Endodermal cell (in vitro differentiated cells): ENCODE measurements around the gene ZNF831. TPM values are rescaled to one million over a fixed set of nuclear protein-coding genes. Genes with fewer than 3 reads are reported as not detected.

Experiments used
- DNase-seq: peaks from one replicate; pipeline ENCODE4 v3.0.0-alpha.2; 2017
- H3K27ac ChIP-seq: 2 replicates; pipeline ENCODE4 v1.5.1; 2013; ENCODE audit warnings: mild to moderate bottlenecking, low read depth, low read length, moderate library complexity
- H3K27me3 ChIP-seq: 2 replicates; pipeline ENCODE4 v1.6.1; 2013; ENCODE audit warnings: mild to moderate bottlenecking, low read length, moderate library complexity; ENCODE audit not compliant: insufficient read depth, control insufficient read depth, poor library complexity, severe bottlenecking
- H3K36me3 ChIP-seq: 2 replicates; pipeline ENCODE4 v1.7.0; 2013; ENCODE audit warnings: mild to moderate bottlenecking, low read length, moderate library complexity; ENCODE audit not compliant: control insufficient read depth, insufficient read depth
- H3K4me1 ChIP-seq: one replicate; pipeline ENCODE4 v1.7.0; 2013; ENCODE audit warnings: low read length; ENCODE audit not compliant: control insufficient read depth, insufficient read depth
- H3K4me3 ChIP-seq: 2 replicates; pipeline ENCODE4 v1.5.1; 2013; ENCODE audit warnings: mild to moderate bottlenecking, low read length, moderate library complexity
- H3K9ac ChIP-seq: 2 replicates; pipeline ENCODE4 v1.6.1; 2013; ENCODE audit warnings: mild to moderate bottlenecking, low read length, moderate library complexity; ENCODE audit not compliant: poor library complexity, severe bottlenecking; ENCODE audit errors: extremely low read depth
- H3K9me3 ChIP-seq: 2 replicates; pipeline ENCODE4 v1.6.1; 2013; ENCODE audit warnings: mild to moderate bottlenecking, low read length, moderate library complexity; ENCODE audit not compliant: control insufficient read depth
- H3K27ac Mint-ChIP-seq: 2 replicates; pipeline ENCODE4 v1.8.0; 2020; ENCODE audit warnings: mixed read lengths
- H3K27me3 Mint-ChIP-seq: 2 replicates; pipeline ENCODE4 v1.8.0; 2021; ENCODE audit warnings: mild to moderate bottlenecking, mixed read lengths; ENCODE audit not compliant: insufficient read depth
- H3K36me3 Mint-ChIP-seq: 2 replicates; pipeline ENCODE4 v1.8.0; 2020; ENCODE audit warnings: low read depth, mixed read lengths
- H3K4me1 Mint-ChIP-seq: 2 replicates; pipeline ENCODE4 v1.8.0; 2020; ENCODE audit warnings: mixed read lengths
- H3K4me3 Mint-ChIP-seq: 2 replicates; pipeline ENCODE4 v1.8.0; 2020; ENCODE audit warnings: mild to moderate bottlenecking, moderate library complexity, mixed read lengths
- H3K9me3 Mint-ChIP-seq: 2 replicates; pipeline ENCODE4 v1.8.0; 2020; ENCODE audit warnings: mild to moderate bottlenecking, mixed read lengths
- WGBS, 2 experiments: methylation state at CpG; one replicate each; pipeline versions ENCODE4 v1.1.5 to v1.1.7; 2013; ENCODE audit warnings: missing lambda C conversion rate in 2 of 2, mixed read lengths in 1 of 2; ENCODE audit not compliant: insufficient coverage in 1 of 2, insufficient read length in 1 of 2; 5-methylcytosine and 5-hydroxymethylcytosine counted together
- total RNA-seq, 2 donors: library from RNA; stranded (reverse); fragmentation: NEBNext Ultra II Directional in 1 of 2; extraction: Animal tissue kit (Norgen Biotek cat#: 25700) in 1 of 2; gene quantifications; 2 replicates in 1 of 2; 3 replicates in 1 of 2; pipeline ENCODE4 v1.2.1, GENCODE V29; 2021
- TF ChIP-seq, protein P1 (sequence below): fragments of 200-600 bp; sonication (generic); conservative IDR thresholded peaks from 2 replicates; pipeline ENCODE4 v1.5.0; 2021; ENCODE audit warnings: antibody characterized with exemption, mild to moderate bottlenecking

ZNF831 gene
- total RNA-seq, 2 donors from 2014 or later: not detected

- Mint-ChIP-seq H3K4me1 (no peaks in the 10 kb centered on the region), H3K4me3 (no peak overlapping the region), H3K27ac (no peak overlapping the region), H3K36me3 (no peaks in the 10 kb centered on the region), H3K9me3 (peaks cover 12% of the 10 kb centered on the region), H3K27me3 (peaks cover 2% of the 10 kb centered on the region)
- no peaks in the 10 kb centered on the region for H3K9me3 ChIP-seq
- H3K4me3 ChIP-seq: no peak overlapping the region
- no peak for DNase-seq
- no peak overlapping the region for H3K27ac ChIP-seq
- no peaks in the 10 kb centered on the region for H3K4me1 ChIP-seq
- 86 to 96% methylated on average over 8 to 9 of the region's 9 CpGs for WGBS, 2 experiments
- no peaks in the 10 kb centered on the region for H3K27me3 ChIP-seq
- H3K36me3 ChIP-seq: no peaks in the 10 kb centered on the region
- H3K9ac ChIP-seq: no peak overlapping the region
- TF ChIP-seq, protein P1, sequence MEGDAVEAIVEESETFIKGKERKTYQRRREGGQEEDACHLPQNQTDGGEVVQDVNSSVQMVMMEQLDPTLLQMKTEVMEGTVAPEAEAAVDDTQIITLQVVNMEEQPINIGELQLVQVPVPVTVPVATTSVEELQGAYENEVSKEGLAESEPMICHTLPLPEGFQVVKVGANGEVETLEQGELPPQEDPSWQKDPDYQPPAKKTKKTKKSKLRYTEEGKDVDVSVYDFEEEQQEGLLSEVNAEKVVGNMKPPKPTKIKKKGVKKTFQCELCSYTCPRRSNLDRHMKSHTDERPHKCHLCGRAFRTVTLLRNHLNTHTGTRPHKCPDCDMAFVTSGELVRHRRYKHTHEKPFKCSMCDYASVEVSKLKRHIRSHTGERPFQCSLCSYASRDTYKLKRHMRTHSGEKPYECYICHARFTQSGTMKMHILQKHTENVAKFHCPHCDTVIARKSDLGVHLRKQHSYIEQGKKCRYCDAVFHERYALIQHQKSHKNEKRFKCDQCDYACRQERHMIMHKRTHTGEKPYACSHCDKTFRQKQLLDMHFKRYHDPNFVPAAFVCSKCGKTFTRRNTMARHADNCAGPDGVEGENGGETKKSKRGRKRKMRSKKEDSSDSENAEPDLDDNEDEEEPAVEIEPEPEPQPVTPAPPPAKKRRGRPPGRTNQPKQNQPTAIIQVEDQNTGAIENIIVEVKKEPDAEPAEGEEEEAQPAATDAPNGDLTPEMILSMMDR: no peak
Observed at GRCh38 chr20:59164686-59165391, 1.2 kb downstream of the ZNF831 start.

- no peak overlapping the region for H3K27ac Mint-ChIP-seq
- Histone ChIP-seq H3K27me3 (no peaks in the 10 kb centered on the region), H3K9me3 (no peaks in the 10 kb centered on the region), H3K27ac (no peak overlapping the region), H3K36me3 (no peaks in the 10 kb centered on the region), H3K9ac (no peak overlapping the region), H3K4me3 (no peak overlapping the region), H3K4me1 (no peaks in the 10 kb centered on the region)
- H3K4me3 Mint-ChIP-seq: no peak overlapping the region
- 83 to 88% methylated on average over 1 of the region's 1 CpG for whole genome bisulfite sequencing, 2 experiments
- TF ChIP-seq, protein P1: no peak
- peaks cover 2% of the 10 kb centered on the region for H3K27me3 Mint-ChIP-seq
- DNase-seq: no peak
- peaks cover 18% of the 10 kb centered on the region for H3K9me3 Mint-ChIP-seq
- H3K4me1 Mint-ChIP-seq: peaks cover 1% of the 10 kb centered on the region
- H3K36me3 Mint-ChIP-seq: no peaks in the 10 kb centered on the region
Observed at GRCh38 chr20:59165396-59165795, 1.8 kb downstream of the ZNF831 start.

GRCh38 chr20:59165891-59166709 is 2.5 kb downstream of the ZNF831 start:
- Histone ChIP-seq H3K36me3 (no peaks in the 10 kb centered on the region), H3K4me1 (peaks cover 5% of the 10 kb centered on the region), H3K9me3 (no peaks in the 10 kb centered on the region), H3K27ac (no peak overlapping the region), H3K27me3 (no peaks in the 10 kb centered on the region), H3K4me3 (no peak overlapping the region), H3K9ac (no peak overlapping the region)
- peak; percentile 8 for DNase-seq
- Mint-ChIP-seq H3K27me3 (peaks cover 6% of the 10 kb centered on the region), H3K9me3 (peaks cover 19% of the 10 kb centered on the region), H3K4me1 (peaks cover 6% of the 10 kb centered on the region), H3K36me3 (no peaks in the 10 kb centered on the region), H3K4me3 (no peak overlapping the region), H3K27ac (no peak overlapping the region)
- TF ChIP-seq, protein P1: no peak
- WGBS, 2 experiments: 89% methylated on average over 8 to 11 of the region's 11 CpGs
